Measurements from ENCODE around the gene ID2.

- no peak for TF ChIP-seq CTCF (IDR thresholded peaks at IDR 0.05; ENCODE audit: poor library complexity)
- TF ChIP-seq EZH2 (IDR thresholded peaks at IDR 0.05; ENCODE audit: borderline replicate concordance), result no peak
- no peak for TF ChIP-seq EZH2phosphoT487 (IDR thresholded peaks at IDR 0.05; ENCODE audit: low read depth, severe bottlenecking, unreplicated experiment)
These were observed 28.4 kb upstream of the ID2 start for GRCh38 chr2:8653485-8653884.
